Measurements from ENCODE around the gene PRKCE.
"Not testable (repeated sequence)": the region's sequence is repeated elsewhere in the genome, so short reads cannot be mapped to it uniquely, and the experiment has no call there.

Gene PRKCE

DNA sequence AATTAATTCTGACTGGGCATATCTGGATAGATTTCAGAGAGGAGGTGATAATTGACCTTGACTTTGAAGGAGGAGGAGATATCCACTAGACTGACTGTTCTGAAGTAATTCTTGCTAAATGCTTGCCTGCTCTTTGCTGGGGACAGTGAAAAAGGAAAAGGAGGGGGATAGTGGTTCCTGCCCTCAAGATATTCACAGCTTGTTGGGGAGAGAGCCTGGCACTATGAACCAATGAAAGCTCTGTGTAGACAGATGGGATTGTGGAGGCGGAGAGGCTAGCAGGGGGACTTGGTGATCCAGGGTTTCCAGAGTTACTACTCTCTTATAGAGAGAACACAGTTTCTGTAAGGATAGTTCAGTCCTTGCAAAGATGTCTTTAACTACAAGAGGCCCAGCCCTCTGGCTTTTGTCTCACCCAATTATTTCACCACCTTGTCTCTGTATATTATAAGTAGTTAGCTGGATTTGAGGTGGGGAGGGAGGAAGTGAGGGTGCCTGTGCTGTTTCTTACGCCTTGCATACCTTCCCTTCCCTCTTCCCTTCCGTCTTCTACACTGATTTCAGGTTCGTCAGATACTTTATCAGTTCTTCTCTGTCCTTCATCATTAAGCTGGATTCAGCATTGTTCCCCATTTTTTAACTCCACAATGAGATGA lies 190.4 kb downstream of the PRKCE start:
- H3K4me3 ChIP-seq = no peak overlapping the region
- H3K27ac ChIP-seq = no peak overlapping the region

- H3K27ac ChIP-seq = peak overlapping the region in 1 of 21 experiments; percentile 37
- no peak overlapping the region for H3K4me3 ChIP-seq
Observed at GRCh38 chr2:45843136-45843535, 191.7 kb downstream of the PRKCE start.

DNA sequence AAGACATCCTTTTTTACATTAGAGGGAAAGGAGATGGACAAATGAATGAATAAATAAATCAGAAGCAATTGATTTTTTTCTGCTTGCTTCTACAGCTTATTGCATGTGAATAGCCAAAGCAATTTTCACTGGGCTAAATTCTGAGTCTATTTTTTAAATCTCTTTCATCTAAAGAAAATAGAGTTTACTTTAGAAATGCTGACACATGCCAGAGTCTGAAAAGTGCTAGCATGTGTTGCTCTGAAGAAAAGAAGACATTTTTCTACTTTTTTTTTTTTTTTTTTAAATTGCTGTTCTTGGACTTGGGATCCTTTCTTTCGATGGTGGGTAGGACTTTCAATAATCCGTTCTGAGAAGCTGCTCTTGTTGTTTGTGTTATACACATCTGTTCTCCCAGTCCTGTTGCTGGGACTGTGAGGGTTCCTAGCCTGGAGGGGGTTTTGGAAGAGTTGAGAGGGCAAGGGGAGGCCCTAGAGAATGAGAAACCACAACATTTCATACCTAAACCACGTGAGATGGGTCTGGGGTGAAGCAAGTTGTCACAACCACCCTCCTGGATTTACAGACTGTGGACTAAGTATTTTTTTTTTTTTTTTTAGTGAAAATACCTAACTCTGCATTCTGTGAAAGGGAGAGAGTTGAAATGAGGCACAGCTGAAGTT lies 193.5 kb downstream of the PRKCE start:
- Histone ChIP-seq H3K27ac (peak overlapping the region in 5 of 21 experiments; percentile 5 to 55 (median 8)), H3K4me3 (no peak overlapping the region)

GRCh38 chr2:45845566-45845965 lies 194.1 kb downstream of the PRKCE start:
- Histone ChIP-seq H3K27ac (peak overlapping the region in 5 of 21 experiments; percentile 5 to 55 (median 8)), H3K4me3 (no peak overlapping the region)

DNA sequence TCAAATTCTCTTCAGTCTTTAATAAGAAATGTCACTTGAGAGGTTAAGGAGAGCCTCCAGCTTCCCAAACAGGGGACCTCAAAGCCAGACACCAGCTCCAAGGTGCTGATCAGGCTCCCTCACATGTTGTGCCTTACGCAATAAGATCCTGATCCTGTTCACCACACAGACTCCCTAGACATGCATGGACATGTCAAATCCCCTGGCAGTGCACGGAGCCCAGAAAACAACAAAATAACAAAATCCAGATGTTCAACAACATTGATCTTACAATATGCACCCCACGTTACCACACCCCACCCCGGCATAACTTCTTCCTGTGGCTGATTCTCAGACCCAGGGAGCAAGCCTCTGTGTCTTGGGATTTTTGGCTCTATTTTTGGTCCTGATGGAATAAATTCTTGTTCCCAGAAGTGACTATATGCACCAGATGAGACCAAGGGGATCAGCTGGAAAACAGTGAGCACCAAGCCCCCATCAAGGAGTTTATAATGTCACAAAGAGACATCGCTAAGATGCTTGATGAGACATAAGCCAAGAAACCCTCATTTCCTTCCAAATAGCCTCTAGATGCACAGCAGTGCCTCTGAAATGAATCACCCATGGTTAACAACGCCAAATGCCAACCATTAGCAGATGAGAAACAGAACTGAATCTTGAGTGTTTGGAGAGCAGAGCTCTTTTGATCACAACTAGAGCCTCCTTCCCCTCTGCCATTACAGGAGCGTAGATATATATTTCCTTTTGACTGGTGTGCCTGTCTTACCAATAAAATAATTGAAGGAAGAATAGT lies 198.2 kb downstream of the PRKCE start:
- no peak overlapping the region for H3K4me3 ChIP-seq
- peak overlapping the region in 14 of 21 experiments; percentile 0 to 72 (median 26) for H3K27ac ChIP-seq

GRCh38 chr2:45850558-45850957 lies 199.1 kb downstream of the PRKCE start:
- H3K4me3 ChIP-seq = no peak overlapping the region
- H3K27ac ChIP-seq = peak overlapping the region in 3 of 21 experiments; percentile 25 to 69 (median 28)

DNA sequence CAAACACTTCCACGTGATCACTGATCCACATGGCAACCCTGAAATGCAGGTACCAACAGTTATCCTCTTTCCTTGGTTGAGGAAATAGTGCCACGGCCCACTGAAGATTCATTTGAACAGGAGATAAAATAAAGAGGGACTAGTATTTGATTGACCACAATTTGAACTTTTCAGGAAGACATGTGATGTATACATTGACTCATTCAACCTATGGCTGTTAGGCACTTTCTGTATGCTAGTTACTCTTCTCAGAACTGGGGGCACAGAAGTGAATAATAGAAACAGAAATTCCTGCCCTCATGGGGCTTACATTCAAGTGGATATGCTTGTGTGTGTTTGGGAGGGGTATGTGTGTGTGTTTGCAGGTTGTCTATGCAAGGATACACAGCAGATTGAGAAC lies 199.6 kb downstream of the PRKCE start:
- no peak overlapping the region for H3K4me3 ChIP-seq
- peak overlapping the region in 3 of 21 experiments; percentile 25 to 69 (median 28) for H3K27ac ChIP-seq

DNA sequence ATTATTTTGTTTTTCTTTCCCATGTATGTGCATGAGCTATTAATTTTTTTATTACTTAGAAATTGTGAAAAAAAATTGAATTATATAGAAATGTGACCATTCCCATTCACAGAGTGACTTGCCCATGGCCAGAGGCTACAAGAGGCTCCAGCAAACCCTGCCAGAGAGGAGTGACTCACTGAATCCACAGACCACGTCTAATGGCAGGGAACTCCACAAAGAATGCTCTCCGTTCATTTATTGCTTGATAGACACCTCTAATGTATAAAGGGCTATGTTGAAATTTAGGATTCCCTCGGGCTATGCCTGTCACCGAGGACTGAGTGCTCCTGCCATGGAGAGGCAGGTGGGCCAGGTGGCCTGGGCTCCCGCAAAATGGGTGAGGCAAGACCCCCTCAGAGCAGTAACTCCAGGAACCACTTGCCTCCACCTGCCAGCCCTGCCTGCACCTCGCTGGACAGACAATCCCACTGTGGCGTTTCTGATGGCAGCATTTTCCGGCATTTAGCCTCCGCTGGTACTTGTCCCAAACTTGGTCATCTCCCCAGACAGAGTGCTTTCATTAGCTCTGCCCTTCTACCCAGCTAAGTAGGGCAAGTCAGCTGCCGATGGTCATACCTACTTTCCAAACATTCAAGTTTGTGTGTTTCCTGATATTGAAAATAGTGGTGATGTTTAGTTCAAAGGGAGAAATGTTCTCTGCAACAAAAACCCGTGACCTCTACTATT lies 200.3 kb downstream of the PRKCE start:
- Histone ChIP-seq H3K27ac (peak overlapping the region in 3 of 21 experiments; percentile 25 to 69 (median 30)), H3K4me3 (no peak overlapping the region)

- Histone ChIP-seq H3K4me3 (no peak overlapping the region), H3K27ac (peak overlapping the region in 2 of 21 experiments; percentile 12 to 30)
Observed at GRCh38 chr2:45852450-45853150, 201.1 kb downstream of the PRKCE start.

- H3K4me3 ChIP-seq = no peak overlapping the region
- H3K27ac ChIP-seq = no peak overlapping the region
Observed at GRCh38 chr2:45855374-45855773, 203.9 kb downstream of the PRKCE start.

DNA sequence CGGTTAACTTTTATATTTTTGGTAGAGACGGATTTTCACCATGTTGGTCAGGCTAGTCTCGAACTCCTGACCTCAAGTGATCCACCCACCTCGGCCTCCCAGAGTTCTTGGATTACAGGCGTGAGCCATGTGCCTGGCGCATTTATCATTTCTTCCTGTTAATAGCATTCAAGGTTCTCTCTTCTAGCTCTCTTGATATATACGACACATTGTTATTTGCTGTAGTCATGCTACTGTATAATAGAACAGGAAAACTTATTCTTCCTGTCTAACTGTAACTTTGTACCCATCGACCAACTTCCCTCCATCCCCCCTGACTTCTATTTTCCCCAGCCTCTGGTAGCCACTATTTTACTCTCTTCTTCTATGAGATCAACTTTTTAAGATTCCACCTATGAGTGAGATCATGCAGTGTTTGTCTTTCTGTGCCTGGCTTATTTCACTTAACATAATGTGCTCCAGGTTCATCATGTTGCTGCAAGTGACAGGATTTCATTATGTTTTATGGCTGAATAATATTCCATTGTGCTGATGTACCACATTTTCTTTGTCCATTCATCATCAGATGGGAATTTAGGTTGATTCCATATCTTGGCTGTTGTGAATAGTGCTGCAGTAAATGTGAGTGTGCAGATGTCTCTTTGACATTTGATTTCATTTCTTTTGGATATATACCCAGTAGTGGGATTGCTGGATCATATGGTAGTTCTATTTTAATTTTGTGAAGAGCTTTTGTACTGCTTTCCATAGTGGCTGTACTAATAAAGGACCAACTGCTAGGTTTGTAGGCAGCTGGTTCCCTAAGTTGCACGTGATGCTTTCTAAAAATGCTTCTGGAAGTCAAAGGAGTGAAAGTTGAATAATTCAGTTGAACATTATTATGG lies 205.2 kb downstream of the PRKCE start:
- no peak overlapping the region for H3K27ac ChIP-seq
- no peak overlapping the region for H3K4me3 ChIP-seq

DNA sequence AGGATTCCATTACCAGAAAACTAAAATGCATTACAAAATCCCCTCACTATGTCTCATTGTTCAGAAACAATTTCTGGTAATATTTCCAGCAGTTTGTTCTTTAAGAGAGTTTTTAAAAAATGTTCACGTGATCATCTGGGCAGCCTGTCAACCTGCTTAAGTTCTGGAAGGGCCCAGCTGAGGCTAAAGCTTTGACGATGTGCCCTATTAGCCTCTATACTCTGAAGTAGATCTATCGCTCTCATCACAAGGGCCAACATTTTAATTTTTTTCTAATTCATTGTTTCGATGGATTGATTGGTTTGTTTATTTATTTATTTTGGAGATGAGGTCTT lies 205.8 kb downstream of the PRKCE start:
- H3K27ac ChIP-seq = peak overlapping the region in 1 of 21 experiments; percentile 2
- no peak overlapping the region for H3K4me3 ChIP-seq

- no peak overlapping the region for H3K4me3 ChIP-seq
- H3K27ac ChIP-seq = peak overlapping the region in 2 of 21 experiments; percentile 2 to 7
Observed at GRCh38 chr2:45857867-45858520, 206.5 kb downstream of the PRKCE start.

DNA sequence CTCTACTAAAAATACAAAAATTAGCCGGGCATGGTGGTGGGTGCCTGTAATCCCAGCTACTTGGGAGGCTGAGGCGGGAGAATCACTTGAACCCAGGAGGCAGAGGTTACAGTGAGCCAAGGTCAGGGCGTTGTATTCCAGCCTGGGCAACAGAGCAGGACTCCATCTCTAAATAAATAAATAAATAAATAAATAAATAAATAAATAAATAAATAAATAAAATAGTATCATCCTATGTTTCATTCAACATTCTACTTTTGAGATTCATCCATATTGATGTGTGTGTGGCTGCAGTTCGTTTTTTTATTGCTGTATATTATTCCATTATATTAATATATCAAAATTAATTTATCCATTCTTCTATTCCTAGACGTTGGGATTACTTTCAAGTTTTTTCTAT lies 207.4 kb downstream of the PRKCE start:
- peak overlapping the region in 1 of 21 experiments; percentile 7 for H3K27ac ChIP-seq
- not testable (repeated sequence) for H3K4me3 ChIP-seq

GRCh38 chr2:45859682-45860081 lies 208.2 kb downstream of the PRKCE start:
- Histone ChIP-seq H3K27ac (peak overlapping the region in 3 of 21 experiments; percentile 37 to 49 (median 45)), H3K4me3 (no peak overlapping the region)

GRCh38 chr2:45860136-45861121 lies 209.0 kb downstream of the PRKCE start:
- Histone ChIP-seq H3K27ac (peak overlapping the region in 8 of 21 experiments; percentile 25 to 73 (median 47)), H3K4me3 (peak overlapping the region in 2 of 7 experiments; percentile 10 to 13)

DNA sequence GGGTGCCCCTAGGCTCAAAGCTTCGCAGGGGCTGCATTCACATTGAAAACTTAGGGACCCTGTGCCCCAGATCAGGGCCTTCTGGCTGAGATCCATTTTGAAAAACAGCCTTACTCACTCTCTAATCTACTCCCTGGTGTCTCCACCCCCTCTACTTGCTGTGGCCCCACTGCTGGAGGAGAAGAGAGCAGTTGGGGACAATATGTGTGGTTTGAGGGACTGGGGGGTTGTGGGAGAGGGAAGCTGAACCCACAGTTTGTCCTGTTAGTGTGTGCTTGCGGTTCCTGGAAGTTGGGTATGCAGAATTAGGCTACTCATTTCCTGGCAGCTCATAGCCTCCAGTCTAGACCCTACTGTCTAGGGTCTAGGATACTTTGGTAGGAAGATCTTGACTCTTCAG lies 211.4 kb downstream of the PRKCE start:
- Histone ChIP-seq H3K27ac (no peak overlapping the region), H3K4me3 (no peak overlapping the region)
